ENCODE data around the gene IGFL2.

DNA sequence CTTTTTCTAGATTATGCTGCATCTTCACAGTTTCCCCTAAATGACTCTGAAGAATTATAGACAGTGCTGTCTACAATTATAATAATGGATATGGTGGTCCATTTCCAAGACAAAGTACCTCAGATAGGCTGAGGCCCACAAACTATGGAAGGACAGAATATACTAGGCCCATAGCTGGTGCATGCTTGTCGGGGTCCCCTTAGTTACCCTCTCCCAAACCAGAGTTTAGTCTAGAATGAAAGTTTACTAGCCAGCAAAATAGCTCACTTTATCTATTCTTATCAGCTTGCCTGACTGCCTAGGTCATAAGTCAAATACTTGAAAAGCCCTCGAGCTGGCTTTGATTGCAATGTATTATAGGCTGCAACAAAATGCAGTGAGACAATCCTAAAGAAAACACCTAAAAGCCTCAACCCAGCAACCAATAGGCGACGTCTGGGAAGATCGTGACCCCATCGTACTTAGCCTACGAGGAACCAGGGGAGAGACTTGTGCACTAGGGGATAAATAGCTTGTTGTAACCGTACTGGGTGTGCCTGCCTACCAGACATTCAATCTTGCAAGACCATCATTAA lies 785 bp upstream of the IGFL2 start:
- TF ChIP-seq, protein P1, sequence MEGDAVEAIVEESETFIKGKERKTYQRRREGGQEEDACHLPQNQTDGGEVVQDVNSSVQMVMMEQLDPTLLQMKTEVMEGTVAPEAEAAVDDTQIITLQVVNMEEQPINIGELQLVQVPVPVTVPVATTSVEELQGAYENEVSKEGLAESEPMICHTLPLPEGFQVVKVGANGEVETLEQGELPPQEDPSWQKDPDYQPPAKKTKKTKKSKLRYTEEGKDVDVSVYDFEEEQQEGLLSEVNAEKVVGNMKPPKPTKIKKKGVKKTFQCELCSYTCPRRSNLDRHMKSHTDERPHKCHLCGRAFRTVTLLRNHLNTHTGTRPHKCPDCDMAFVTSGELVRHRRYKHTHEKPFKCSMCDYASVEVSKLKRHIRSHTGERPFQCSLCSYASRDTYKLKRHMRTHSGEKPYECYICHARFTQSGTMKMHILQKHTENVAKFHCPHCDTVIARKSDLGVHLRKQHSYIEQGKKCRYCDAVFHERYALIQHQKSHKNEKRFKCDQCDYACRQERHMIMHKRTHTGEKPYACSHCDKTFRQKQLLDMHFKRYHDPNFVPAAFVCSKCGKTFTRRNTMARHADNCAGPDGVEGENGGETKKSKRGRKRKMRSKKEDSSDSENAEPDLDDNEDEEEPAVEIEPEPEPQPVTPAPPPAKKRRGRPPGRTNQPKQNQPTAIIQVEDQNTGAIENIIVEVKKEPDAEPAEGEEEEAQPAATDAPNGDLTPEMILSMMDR (IDR thresholded peaks at IDR 0.05), result no peak
- TF ChIP-seq POLR2AphosphoS5 (IDR thresholded peaks at IDR 0.05; ENCODE audit: low read depth, low read length) (no peak), SIN3A (IDR thresholded peaks at IDR 0.05; ENCODE audit: borderline replicate concordance, insufficient read depth, low read depth, low read length) (no peak)
- TF ChIP-seq, protein P2, sequence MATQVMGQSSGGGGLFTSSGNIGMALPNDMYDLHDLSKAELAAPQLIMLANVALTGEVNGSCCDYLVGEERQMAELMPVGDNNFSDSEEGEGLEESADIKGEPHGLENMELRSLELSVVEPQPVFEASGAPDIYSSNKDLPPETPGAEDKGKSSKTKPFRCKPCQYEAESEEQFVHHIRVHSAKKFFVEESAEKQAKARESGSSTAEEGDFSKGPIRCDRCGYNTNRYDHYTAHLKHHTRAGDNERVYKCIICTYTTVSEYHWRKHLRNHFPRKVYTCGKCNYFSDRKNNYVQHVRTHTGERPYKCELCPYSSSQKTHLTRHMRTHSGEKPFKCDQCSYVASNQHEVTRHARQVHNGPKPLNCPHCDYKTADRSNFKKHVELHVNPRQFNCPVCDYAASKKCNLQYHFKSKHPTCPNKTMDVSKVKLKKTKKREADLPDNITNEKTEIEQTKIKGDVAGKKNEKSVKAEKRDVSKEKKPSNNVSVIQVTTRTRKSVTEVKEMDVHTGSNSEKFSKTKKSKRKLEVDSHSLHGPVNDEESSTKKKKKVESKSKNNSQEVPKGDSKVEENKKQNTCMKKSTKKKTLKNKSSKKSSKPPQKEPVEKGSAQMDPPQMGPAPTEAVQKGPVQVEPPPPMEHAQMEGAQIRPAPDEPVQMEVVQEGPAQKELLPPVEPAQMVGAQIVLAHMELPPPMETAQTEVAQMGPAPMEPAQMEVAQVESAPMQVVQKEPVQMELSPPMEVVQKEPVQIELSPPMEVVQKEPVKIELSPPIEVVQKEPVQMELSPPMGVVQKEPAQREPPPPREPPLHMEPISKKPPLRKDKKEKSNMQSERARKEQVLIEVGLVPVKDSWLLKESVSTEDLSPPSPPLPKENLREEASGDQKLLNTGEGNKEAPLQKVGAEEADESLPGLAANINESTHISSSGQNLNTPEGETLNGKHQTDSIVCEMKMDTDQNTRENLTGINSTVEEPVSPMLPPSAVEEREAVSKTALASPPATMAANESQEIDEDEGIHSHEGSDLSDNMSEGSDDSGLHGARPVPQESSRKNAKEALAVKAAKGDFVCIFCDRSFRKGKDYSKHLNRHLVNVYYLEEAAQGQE (IDR thresholded peaks at IDR 0.05; ENCODE audit: insufficient read depth in 1 of 2, low read depth in 2 of 2, low read length in 1 of 2), result no peak

Data from Panc1 (cell line).